ENCODE data around the gene DAAM1. TPM values are rescaled to one million over a fixed set of nuclear protein-coding genes. Genes with fewer than 3 reads are reported as not detected.

Gene DAAM1
- total and polyA plus RNA-seq, 8 donors = 5.8 to 204 (median 31.3) TPM

DNA sequence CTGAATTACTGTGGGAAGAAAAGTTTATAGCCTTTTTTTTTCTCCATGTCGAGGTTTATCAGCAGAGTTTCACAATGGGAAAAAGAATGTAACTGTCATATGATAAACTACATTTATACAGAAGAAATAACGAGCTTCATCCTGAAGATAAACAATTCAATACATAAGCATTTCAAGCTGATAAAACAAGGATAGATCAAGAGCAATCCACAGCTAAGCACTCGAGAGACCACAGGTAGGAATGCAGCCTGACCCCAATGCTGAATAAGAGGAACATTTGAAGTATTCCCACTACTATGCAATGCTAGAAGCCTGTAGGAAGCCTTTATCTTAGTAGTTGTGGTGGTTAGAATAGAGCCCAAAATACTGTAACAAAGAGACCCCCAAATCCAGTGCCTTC is 32.6 kb upstream of the DAAM1 start:
- Histone ChIP-seq H3K4me1 (peaks cover 0 to 5% (median 0%) of the 10 kb centered on the region in 4 donors), H3K36me3 (no peaks in the 10 kb centered on the region), H3K9me3 (no peaks in the 10 kb centered on the region), H3K4me3 (no peak overlapping the region), H3K27me3 (no peaks in the 10 kb centered on the region), H3K27ac (no peak overlapping the region)
- 45 to 61% (median 55%) methylated on average over 3 of the region's 3 CpGs for WGBS, 5 donors
- DNase-seq = no peak
- TF ChIP-seq, protein P1, sequence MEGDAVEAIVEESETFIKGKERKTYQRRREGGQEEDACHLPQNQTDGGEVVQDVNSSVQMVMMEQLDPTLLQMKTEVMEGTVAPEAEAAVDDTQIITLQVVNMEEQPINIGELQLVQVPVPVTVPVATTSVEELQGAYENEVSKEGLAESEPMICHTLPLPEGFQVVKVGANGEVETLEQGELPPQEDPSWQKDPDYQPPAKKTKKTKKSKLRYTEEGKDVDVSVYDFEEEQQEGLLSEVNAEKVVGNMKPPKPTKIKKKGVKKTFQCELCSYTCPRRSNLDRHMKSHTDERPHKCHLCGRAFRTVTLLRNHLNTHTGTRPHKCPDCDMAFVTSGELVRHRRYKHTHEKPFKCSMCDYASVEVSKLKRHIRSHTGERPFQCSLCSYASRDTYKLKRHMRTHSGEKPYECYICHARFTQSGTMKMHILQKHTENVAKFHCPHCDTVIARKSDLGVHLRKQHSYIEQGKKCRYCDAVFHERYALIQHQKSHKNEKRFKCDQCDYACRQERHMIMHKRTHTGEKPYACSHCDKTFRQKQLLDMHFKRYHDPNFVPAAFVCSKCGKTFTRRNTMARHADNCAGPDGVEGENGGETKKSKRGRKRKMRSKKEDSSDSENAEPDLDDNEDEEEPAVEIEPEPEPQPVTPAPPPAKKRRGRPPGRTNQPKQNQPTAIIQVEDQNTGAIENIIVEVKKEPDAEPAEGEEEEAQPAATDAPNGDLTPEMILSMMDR (IDR thresholded peaks at IDR 0.05) = no peak
- TF ChIP-seq POLR2AphosphoS5 (IDR thresholded peaks at IDR 0.05) = no peak
- no peak for TF ChIP-seq EP300 (IDR thresholded peaks at IDR 0.05)
- intact Hi-C loops (cut with DNase I; ENCODE audit: low total_unique reads) = no loop called here

DNA sequence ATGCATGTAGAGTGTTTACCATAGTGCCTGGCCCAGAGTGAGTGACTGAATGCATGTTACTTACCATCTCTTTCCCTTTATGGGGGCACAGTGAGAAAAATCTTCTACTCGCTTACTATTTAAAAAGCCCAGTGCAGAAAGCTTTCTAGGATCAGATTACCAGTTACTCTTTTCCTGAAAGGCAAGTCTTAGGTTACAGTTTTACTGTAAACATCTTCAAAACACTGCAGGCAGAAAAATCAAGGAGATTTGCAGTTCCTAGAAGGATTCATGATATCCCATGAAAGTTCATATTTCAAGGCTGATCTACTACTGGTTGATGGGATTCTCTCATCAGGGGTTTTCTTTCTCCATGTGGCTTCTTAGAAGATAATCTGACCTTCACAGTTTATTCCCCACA is 29.3 kb upstream of the DAAM1 start:
- H3K27me3 ChIP-seq = no peaks in the 10 kb centered on the region
- intact Hi-C loops (cut with DNase I; ENCODE audit: low total_unique reads) = no loop called here
- H3K36me3 ChIP-seq = no peaks in the 10 kb centered on the region
- WGBS, 5 donors = 42 to 80% (median 71%) methylated on average over 1 of the region's 1 CpG
- H3K9me3 ChIP-seq = no peaks in the 10 kb centered on the region
- no peak for TF ChIP-seq POLR2A (IDR thresholded peaks at IDR 0.05)
- TF ChIP-seq POLR2AphosphoS5 (IDR thresholded peaks at IDR 0.05) = no peak
- TF ChIP-seq, protein P1 (IDR thresholded peaks at IDR 0.05) = no peak
- no peak for TF ChIP-seq EP300 (IDR thresholded peaks at IDR 0.05)
- no peak for DNase-seq
- peaks cover 0 to 15% (median 11%) of the 10 kb centered on the region in 4 donors for H3K4me1 ChIP-seq
- H3K4me3 ChIP-seq = no peak overlapping the region
- no peak overlapping the region for H3K27ac ChIP-seq

DNA sequence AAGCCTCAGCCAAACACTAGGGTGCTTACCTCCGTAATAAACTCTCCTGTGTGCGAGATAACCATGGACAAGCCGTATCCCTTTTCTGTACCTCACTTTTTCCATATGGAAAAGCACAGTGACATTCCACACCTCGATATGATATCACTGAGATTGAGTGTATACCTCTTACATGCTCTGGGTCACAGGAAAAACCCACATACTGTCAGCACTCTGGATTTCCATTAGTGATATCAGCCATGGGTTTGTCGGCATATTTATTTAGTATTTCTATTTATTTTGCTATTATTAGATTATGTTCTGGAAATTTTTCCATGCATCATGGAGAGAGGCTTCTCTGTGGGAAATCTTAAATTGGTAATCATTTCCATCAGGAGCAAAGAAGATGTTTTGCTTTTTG is 28.0 kb upstream of the DAAM1 start:
- TF ChIP-seq, protein P1 (IDR thresholded peaks at IDR 0.05) = no peak
- TF ChIP-seq POLR2AphosphoS5 (IDR thresholded peaks at IDR 0.05) (no peak), POLR2A (IDR thresholded peaks at IDR 0.05) (no peak), EP300 (IDR thresholded peaks at IDR 0.05) (no peak)
- Histone ChIP-seq H3K4me1 (peaks cover 0 to 15% (median 11%) of the 10 kb centered on the region in 4 donors), H3K27me3 (no peaks in the 10 kb centered on the region), H3K4me3 (no peak overlapping the region), H3K36me3 (no peaks in the 10 kb centered on the region), H3K9me3 (no peaks in the 10 kb centered on the region), H3K27ac (no peak overlapping the region)
- 29 to 55% (median 41%) methylated on average over 5 of the region's 5 CpGs for WGBS, 5 donors
- peak in 1 of 2 donors; percentile 30 for DNase-seq
- intact Hi-C loops (cut with DNase I; ENCODE audit: low total_unique reads) = no loop called here

DNA sequence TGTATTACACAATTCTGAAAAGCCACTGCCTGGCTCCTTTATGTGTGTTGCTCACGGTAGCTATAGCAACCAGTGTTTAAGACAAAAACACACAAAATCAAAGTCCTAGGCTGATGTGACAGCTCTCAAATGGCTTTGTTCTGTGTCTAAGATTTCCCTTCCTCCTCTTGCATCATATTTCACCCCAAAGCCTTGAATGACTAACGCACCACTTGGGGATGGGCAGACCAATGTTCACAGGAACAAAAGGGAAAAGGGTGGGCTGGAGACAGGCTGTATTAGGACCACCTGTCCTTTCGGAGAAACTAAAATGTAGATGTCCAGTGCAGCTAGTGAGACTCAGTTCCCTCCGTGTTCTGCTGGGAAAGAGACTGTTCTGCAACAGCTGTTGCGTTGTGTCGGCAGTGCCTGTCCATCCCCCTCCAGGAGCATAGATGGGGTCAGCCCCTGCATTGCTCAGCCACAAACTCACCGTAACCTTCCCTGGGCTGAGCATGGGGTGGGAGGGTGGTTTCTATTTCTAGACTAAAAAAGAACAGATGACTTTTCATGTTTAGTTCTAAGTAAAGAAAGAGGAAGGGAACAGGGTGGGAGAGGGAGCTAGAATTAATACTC is 26.8 kb upstream of the DAAM1 start:
- H3K27me3 ChIP-seq = no peaks in the 10 kb centered on the region
- H3K36me3 ChIP-seq = no peaks in the 10 kb centered on the region
- no peaks in the 10 kb centered on the region for H3K9me3 ChIP-seq
- H3K4me3 ChIP-seq = no peak overlapping the region
- H3K4me1 ChIP-seq = peaks cover 0 to 15% (median 11%) of the 10 kb centered on the region in 4 donors
- intact Hi-C loops (cut with DNase I; ENCODE audit: low total_unique reads) = no loop called here
- TF ChIP-seq POLR2AphosphoS5 (IDR thresholded peaks at IDR 0.05) (peak in 1 of 3 donors; percentile 13), POLR2A (IDR thresholded peaks at IDR 0.05) (no peak)
- H3K27ac ChIP-seq = peak overlapping the region in 1 of 5 donors; percentile 20
- peak in 1 of 2 donors; percentile 72 for DNase-seq
- WGBS, 5 donors = 37 to 55% (median 49%) methylated on average over 7 of the region's 7 CpGs

DNA sequence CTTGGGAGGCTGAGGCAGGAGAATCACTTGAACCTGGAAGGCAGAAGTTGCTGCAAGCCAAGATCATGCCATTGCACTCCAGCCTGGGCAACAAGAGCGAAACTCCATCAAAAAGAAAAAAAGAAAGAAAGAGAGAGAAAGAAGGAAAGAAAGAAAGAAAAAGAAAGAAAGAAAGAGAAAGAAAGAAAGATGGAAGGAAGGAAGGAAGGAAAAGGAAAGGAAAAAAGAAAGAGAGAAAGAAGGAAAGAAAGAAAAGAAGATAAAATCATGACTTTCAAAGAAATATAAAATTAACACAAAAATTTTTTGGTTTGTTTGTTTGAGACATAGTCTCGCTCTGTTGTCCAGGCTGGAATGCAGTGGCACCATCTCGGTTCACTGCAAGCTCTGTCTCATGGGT is 22.2 kb upstream of the DAAM1 start:
- intact Hi-C loops (cut with DNase I; ENCODE audit: low total_unique reads) = no loop called here
- H3K9me3 ChIP-seq = no peaks in the 10 kb centered on the region
- H3K36me3 ChIP-seq = no peaks in the 10 kb centered on the region
- no peaks in the 10 kb centered on the region for H3K27me3 ChIP-seq
- H3K4me1 ChIP-seq = peaks cover 0 to 10% (median 7%) of the 10 kb centered on the region in 4 donors
- no peak overlapping the region for H3K27ac ChIP-seq
- no peak overlapping the region for H3K4me3 ChIP-seq
- no peak for DNase-seq
- no peak for TF ChIP-seq POLR2A (IDR thresholded peaks at IDR 0.05)
- TF ChIP-seq EP300 (IDR thresholded peaks at IDR 0.05) = no peak
- TF ChIP-seq, protein P1 (IDR thresholded peaks at IDR 0.05) = no peak
- TF ChIP-seq POLR2AphosphoS5 (IDR thresholded peaks at IDR 0.05) = no peak
- 90 to 95% (median 93%) methylated on average over 3 of the region's 3 CpGs for WGBS, 5 donors
